NCI-H1417 treated with DMSO at 0.1 percent for 48 hours (cell line): ENCODE measurements around the gene DSCAML1.

Experiments
- DNase-seq: peaks from one replicate; lab custom pipeline; 2025; lab: John Stamatoyannopoulos, UW

The DSCAML1 gene

DNA sequence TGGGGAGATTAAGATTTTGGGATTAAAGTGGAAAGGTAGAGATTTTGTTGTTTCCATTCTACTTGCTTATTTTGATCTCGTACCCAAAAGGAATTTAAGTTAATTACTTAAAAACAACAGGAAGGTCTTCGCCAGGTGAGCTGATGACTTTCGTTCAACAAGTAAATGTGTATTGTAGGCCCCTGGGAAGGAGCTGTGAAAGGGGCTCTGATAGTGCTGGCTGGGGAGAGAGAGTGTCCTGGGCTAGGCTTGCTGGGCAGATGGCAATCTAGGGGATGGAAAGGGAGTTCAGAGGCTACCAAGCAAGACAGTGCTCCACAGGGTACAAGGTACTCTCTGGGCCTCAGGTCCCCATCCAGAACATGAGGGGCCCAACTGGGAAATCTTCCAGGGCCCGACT lies 279.9 kb downstream of the DSCAML1 start:
- DNase-seq: no peak

DNA sequence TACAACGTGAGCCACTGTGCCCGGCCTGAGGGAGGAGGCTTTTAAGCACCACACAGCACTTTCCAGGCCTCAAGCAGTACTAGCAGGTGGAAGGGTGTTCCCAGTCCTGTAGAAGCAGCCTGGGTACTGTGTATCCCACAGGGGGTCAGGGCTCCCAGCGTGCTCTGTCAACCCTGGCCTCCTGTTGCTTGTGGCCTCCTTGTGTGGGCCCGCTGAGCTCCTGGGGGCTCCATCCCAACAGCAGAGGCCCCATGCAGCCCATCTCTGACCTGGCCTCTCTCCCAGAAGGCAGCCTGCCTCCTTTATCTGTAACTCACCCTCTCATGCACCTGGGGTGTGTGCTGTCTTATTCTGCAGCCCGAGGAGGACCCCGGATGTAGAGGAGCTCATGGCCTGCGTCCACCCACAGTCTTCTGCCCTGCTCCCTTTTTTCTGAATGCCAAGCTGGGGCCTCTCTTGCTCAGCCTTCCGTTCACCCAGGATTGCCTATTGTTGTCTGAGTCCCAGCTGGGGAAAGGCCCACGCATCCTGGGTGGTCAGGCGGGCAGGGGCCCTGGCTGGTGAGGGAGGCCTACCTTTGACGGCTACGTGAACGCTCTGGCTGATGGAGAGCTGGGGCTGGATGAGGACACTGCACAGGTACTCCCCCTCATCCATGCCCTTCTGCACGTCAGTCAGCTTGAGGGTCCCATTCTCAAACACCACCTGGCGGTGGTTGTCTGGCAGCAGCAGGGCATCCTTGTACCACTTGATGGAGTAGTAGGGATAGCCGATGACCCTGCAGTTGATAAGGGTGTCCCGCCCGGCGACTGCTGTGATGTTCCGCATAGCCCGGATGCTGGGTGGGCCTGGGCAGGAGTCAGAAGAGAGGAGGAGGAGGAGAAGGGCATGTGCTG lies 280.9 kb downstream of the DSCAML1 start:
- DNase-seq: no peak

DNA sequence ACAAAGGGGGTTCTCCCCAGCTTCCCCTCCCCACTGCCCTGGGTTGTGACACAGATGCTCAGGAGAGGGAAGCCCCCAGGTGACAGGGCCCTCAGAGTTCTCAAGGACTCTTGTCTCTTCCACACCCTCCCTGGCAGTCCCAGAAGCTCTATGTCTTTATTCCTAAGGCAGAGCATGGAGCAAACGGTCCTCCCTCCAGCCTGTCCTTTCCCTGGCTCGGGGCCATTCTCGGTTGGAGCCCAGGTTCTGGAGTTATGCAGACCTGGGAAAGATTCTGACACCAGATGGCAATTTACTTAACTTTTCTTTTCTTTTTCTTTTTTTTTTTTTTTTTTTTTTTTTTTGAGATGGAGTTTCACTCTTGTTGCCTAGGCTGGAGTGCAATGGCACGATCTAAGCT lies 282.8 kb downstream of the DSCAML1 start:
- DNase-seq: no peak

DNA sequence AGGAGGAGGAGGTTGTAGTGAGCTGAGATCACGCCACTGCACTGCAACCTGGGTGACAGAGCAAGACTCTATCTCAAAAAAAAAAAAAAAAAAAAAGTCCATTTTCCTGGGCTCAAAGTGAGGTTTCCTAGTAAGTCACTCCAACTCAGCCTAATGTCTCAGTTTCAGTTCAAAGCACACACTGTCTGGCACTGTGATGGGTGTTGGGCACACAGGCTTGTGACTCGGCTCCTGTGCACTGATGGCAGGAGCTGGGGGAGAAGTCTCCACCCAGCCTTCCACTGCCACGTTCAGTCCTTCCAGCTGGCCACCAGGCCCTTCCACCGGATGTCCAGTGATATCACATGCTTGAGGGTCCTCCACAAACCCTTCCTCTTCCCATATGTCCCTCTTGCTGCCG lies 283.4 kb downstream of the DSCAML1 start:
- DNase-seq: no peak

DNA sequence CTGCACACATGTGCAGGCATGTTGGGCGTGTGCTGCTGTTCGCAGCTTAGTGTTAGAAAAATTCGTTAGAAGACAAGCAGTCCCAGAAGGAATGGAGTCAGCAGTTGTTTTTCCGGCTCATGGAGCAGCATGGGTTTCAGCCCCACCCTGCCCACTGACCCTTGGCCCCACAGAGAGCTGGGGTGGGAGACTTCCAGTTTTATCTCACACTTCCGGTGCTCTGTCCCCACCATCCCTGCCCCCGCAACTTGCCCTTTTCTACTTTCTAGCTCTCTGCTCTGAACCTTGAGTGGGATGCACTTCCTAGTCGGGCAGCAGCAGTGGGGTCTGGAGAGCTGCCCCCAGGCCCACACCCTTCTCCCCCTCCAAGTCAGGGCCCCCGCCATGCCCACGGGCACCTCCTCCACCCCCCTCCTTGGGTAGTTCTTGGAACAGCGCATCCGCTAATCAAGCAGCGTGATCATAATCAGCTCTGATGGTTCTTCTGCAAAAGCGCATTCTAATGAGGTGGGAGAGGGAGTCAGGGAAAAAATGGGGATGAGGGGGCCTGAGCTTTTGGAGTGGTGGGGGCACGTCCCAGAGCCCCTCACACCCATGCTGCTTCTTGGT lies 285.0 kb downstream of the DSCAML1 start:
- no peak for DNase-seq

DNA sequence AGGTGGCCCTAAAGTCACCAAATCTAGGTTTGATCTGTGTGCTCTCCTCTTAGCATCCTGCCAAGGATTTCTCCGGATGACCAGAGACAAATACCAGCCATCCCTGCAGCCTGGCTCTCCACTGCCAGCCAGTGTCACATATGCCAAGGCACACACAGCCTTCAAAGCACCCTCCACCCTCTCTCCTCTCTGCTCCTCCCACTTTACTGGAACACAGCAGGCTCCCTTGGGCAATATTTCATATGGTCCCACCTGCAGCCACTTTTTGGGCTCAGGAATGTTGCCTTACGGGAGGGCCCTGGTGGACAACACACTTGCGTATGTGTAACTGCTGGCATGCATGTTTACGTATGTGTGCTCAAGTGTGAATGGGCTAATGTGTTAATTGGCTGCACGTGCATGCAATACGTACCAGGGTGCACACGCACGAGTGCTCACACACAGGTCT lies 285.5 kb downstream of the DSCAML1 start:
- no peak for DNase-seq

DNA sequence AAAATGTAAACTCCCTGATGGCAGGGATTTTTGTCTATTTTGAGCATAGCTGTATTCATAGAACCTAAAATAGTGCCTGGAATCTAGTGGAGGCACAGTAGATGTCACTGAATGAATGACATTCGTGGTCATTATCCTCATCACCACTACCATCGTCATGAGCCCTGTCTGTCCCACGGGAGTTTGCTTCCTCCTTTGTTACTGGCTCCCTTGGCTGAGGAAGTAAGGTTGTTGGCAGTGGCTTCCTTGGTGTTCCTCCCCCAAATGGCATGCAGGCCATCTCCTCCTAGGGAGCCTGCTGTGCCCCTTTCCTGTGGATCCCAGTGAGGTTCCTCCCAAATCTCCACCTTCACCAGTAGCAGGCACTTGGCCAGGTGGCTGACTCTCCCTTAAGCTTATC lies 286.4 kb downstream of the DSCAML1 start:
- DNase-seq: no peak

DNA sequence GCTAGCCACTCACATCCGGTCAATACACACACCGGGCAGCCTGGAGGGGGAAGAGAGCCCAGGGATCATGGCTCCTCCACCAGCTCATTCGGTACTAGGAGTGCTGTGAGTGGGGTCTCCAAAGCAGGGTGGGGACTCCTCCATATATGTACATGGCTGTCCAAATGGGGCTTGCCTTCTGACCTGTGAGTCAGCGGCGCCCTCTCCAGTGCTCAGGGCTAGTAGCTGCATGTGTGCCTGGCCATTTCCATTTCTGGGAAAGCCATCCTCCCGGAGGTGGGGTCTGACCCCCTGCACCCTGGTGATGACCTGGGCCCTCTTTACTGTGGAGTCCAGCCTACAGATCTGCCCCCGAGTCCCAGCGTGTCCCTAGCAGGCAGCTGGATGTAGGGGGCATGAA lies 287.5 kb downstream of the DSCAML1 start:
- no peak for DNase-seq

DNA sequence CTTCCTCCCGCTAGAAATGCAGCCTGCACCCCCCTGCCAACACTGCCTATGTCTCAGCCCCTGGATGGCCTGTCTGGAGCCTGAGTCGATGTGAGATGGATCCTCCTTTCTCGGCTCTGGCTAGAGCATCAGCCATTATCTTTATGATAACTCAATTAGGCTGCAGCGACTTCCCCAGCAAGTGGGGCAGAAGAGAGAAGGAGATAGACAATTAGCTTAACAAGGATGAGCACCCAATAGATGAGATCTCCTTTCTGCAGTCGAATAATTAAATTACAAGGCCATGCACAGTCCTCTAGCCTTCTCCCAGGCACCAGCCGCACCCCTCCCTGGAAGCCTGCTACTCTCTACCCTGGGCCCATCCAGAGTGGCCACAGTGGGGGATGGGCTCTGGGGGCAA lies 290.0 kb downstream of the DSCAML1 start:
- DNase-seq: no peak

DNA sequence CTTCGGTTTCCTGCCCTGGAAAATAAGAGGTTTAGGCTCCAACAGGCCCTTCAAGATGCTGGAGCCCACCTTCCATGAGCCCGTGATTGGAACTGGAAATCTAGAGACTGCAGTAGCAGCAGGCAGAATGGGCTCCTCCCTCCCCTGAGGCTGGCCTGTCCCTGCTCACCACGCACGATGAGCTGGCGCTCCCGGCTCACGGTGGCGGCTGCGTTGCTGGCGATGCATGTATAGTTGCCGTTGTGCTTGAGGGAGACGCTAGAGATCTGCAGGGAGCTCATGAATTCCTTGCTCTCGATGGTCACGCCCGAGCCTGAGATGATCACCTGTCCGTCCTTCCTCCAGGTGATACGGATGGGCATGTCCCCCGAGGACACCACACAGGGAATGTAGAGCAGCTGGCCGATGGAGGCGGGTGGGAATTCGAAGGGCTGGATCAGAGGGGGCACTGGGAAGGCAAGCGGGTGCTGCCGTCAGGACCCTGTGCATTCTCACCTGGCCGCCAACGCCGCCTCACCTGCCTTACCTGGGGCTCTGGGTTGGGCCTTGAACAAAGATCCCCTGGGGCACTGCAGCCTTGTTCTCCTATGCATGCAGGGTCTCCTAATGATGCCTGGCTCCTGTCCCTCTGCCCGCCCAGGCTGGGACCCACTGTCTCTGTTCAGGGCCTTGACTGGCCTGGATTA lies 291.6 kb downstream of the DSCAML1 start:
- DNase-seq: no peak

DNA sequence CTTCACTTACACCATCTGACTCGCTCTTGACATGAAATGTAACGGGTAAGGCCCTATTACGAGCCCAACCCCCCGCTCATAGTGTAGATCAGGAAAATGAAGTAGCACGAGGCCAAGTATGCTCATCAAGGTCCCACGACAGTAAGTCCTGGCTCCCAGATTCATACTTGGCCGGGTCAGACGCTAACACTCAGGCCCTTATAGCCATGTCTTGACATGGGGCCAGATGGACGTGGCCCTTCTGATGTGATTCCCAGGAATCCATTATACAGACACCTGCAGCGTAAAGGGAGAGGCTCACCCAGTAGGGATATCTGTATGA lies 294.3 kb downstream of the DSCAML1 start:
- DNase-seq: no peak

DNA sequence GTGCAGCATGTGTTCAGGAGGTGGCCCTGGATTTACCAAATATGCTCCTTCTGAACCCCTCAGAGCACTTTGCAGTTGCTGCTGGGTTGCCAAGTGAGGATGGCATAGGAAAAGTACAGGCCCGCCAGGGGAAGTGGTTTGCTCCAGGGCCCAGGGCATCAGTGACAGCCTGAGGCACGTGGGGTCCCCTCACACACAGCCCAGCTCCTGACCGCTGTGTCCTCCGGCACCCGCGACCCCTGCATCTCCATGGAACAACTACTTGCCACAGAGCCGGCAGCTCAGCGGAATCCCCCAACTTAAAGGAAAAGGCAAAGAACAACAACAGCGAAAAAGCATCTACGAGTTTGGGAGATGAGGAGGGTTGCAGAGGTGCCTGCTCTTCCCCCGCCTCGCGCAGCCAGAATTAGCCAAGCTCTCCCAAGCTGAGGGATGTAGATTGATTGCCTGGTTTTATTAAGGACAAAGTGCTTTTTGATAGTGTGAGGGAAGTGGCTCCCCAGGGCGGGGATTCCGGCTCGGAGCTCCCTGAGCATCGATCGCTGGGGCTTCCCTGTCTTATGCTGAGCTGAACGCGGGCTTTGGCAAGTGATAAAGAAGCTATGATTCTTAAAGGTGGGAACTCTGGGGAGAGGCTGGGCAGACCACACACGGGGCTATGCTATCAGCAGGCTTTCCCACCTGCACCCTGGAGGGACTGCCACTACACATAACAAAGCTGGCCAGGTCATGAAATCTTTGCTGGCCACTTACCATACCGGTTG lies 294.8 kb downstream of the DSCAML1 start:
- DNase-seq: no peak

DNA sequence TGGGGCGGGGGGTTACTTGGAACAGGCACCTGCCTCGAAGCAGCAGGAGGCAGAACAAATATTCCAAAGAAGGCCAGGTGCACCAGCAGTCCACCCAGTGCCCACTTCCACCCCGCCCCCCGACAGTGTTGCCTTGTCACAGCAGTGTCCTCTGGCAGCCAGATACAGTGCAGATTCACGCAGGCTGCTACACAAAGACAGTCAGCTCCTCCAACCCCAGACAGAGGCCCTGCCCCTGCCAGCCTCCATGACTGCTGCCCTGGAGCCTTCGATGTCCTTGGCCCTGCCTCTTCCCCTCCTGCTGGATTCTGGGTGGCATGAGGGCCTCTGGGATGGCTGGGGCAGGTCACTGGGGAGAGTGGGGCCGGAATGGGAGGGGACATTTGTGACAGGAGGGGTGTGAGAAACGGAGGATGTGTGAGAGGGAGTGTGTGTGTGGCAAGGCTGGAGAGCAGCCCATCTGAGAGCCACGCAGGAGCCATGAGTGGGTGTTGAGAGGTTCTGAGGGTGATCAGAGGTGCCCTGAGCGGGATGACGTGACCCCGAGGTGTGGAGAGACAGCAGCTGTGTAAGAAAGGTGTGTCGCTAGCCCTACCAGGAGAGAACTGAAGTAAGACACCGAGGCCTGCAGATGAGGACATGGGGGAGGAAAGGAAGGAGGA lies 295.6 kb downstream of the DSCAML1 start:
- peak; percentile 90 for DNase-seq

DNA sequence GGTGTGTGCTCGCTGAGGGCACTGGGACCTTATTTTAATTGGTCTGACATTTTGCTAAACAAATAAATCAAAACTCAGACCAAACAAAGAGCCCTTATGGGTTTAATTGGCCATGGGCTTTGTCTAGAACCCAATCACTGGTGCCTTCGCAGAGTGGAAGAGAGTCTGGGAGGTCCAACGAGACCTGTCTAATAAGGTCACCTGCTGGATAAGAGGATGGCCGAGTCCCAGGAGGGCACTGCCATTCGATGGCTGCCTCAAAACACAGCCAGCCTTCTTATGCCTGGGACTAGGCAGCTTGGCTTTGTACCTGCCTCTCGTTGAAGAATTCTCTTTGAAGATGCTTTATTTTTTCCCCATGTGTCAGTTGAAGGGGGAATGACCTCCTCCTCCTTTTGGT lies 298.2 kb downstream of the DSCAML1 start:
- DNase-seq: peak; percentile 81

DNA sequence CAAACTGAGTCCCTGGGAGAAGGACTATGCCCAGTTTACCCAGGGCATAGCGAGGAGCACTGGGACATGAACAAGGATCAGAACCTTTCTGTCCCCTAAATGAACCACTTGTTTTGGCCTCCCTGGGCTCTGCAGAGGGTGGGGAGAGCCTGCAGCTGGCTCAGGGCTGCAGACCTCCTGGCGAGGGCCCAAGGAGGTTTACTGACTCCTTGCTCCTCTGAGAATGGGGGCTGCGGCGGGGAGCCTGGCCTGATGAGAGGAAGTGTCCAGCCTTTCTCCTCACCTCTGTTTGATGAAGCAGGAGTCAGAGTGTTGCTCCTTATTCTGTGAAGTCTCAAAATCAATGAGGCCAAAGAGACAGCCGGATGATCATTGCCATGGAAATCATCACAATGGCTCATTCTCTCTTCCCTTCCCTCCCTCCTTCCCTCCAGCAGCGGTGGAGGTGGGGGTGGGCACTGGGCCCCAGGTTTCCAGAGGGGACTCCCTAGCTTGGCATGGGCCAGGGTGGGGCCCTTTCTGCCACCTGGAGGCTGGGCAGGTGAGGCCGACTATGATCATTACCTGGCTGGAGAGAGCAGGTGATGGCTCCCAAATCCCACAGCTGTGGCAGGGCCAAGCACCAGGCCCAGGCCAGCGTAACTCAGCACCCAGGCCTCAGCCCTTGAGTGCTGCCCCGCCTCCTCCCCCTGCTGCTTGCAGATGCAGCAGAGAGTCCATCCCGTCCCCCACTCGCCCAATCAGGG lies 299.6 kb downstream of the DSCAML1 start:
- DNase-seq: no peak

DNA sequence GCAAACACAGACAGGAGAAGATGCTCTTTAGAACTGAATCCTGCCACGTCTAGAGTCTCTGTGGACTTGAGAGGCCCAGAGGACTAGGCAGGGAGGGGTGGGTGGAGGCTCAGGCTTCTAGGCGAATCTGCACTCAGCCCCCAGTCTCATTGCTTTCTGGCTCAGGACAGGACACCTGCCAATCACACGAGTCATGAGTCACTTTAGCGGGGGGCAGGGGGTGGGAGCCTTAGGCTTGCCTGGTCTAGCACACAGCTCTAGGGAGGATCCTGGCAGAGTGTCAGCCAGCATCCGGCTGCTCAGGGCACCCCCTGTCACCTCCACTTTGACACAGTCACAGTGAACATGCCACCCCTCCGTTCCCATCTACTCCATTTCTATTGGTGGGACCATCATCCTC lies 301.7 kb downstream of the DSCAML1 start:
- no peak for DNase-seq

DNA sequence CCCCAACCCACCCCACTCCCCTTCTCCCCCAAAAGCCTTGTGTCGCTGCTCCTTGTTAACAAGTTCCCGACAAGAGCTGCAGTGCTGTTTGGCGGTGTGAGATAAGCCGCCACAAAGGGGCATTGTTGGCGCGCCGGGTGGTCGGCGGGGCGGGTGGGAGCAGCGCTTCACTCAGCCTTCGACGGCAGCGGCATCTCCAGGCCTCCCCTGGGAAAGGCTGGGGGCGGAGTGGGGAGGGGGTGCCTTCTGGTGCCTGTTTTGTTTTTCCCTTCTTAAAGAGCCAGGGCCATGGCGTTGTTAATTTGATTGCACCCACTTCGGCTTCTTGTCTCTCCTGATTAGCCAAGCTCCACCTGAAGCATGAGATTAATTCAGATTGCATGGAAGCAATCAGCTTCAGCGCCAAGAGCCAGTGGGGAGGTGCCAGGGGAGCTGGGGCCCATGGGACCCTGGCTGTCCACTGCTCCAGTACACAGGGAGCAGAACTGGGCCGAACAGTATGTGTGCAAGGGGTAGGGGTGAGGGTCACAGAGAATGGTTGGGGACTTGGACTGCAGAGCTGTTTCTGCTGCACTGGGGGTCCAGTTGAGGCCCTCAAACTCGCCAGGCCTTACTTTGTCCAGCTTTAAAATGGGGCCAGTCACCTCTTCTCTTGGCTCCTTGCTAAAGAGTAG lies 304.3 kb downstream of the DSCAML1 start:
- no peak for DNase-seq

DNA sequence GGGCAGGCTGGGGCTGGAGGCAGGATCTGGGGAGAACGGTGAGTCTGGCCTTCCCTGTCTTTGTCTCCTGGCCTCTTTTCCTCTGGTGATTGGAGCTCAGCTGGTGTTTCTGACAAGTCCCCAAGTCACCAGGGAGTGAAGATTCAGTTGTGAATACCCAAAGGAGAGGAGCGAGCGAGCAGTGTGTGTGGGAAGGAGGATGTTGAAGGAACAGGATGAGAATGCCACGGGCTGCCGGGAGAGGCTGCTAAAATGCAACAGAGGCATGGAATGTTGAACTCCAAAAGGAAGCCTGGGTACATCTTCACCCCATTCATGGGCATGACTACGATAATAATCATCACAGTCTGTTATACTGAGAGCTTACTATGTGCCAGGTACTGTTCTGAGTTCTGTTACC lies 306.1 kb downstream of the DSCAML1 start:
- no peak for DNase-seq

DNA sequence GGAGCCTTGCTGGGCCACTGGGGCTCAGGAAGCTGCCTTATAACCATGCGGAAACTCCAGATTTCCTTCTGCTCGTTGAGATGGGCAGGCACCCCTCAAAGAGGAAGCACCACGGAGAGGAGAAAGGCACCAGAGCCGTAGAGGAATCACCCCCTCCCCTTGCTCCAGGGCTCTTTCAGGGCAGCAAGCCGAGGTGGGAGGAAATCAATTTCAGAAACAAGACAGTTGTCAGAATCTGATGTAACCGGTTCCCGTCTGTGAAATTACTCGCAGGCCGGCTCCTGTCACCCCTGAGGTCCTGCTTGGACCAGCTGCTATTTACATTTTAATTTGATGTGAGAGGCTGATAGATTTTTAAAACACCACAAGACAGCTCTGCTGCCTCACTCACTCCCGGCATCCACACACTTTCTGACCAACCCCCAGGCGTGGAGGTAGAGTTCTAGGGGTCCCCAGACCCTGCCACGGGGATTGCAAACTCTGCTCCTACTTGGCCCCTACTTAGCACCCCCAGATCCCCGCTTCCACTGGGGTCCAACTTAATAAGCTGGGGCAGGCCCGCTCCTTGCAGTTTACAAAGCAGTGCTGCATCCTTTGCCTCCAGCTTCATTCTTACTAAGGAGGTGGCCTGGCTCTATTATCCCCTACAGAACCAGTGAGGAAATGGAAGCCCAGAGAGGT lies 306.9 kb downstream of the DSCAML1 start:
- DNase-seq: no peak
